NOMO-1 treated with dmso at 0.1 percent for 144 hours (cell line): Measurements from ENCODE around the gene KCNH5.

Source experiments
- DNase-seq: peaks from one replicate; lab custom pipeline; 2025; ENCODE audit not compliant: unreplicated experiment; lab: John Stamatoyannopoulos, UW

Gene KCNH5

GRCh38 chr14:62745496-62745895 is 299.8 kb downstream of the KCNH5 start:
- DNase-seq: no peak

- DNase-seq: no peak
Measured at GRCh38 chr14:62743560-62743959, 301.7 kb downstream of the KCNH5 start.

- no peak for DNase-seq
Measured at GRCh38 chr14:62743118-62743517, 302.1 kb downstream of the KCNH5 start.

- DNase-seq: no peak
Measured at GRCh38 chr14:62739647-62740046, 305.6 kb downstream of the KCNH5 start.

GRCh38 chr14:62736048-62737043 is 308.9 kb downstream of the KCNH5 start:
- no peak for DNase-seq

GRCh38 chr14:62734831-62735230 is 310.4 kb downstream of the KCNH5 start:
- DNase-seq: no peak

- DNase-seq: no peak
Measured at GRCh38 chr14:62722406-62722805, 322.9 kb downstream of the KCNH5 start.

- no peak for DNase-seq
Measured at GRCh38 chr14:62718629-62719028, 326.6 kb downstream of the KCNH5 start.

GRCh38 chr14:62711351-62712023 is 333.8 kb downstream of the KCNH5 start:
- DNase-seq: no peak

GRCh38 chr14:62710811-62711210 is 334.4 kb downstream of the KCNH5 start:
- DNase-seq: no peak

GRCh38 chr14:62709773-62710172 is 335.5 kb downstream of the KCNH5 start:
- no peak for DNase-seq

GRCh38 chr14:62706217-62706616 is 339.0 kb downstream of the KCNH5 start:
- no peak for DNase-seq

- no peak for DNase-seq
Measured at GRCh38 chr14:62697461-62697860, 347.8 kb downstream of the KCNH5 start.

GRCh38 chr14:62696929-62697328 is 348.3 kb downstream of the KCNH5 start:
- DNase-seq: no peak

GRCh38 chr14:62696331-62696924 is 348.8 kb downstream of the KCNH5 start:
- no peak for DNase-seq

GRCh38 chr14:62694075-62694474 is 351.2 kb downstream of the KCNH5 start:
- DNase-seq: no peak

GRCh38 chr14:62692490-62693106 is 352.7 kb downstream of the KCNH5 start:
- no peak for DNase-seq

- no peak for DNase-seq
Measured at GRCh38 chr14:62691647-62692489, 353.4 kb downstream of the KCNH5 start.

GRCh38 chr14:62689733-62690132 is 355.5 kb downstream of the KCNH5 start:
- no peak for DNase-seq

- no peak for DNase-seq
Measured at GRCh38 chr14:62687818-62688217, 357.4 kb downstream of the KCNH5 start.
